CD14-positive monocyte (primary cell): ENCODE measurements around the gene UGT1A3. TPM values are rescaled to one million over a fixed set of nuclear protein-coding genes. Genes with fewer than 3 reads are reported as not detected.

Experiments
- DNase-seq, 3 donors: peaks; one replicate each; pipeline ENCODE4 v3.0.0-alpha.2; 2011 to 2022
- H2AFZ ChIP-seq: 2 replicates; pipeline ENCODE4 v1.6.0; 2012; ENCODE audit warnings: mild to moderate bottlenecking, low read depth, low read length, inconsistent platforms; ENCODE audit not compliant: insufficient read depth, poor library complexity, severe bottlenecking
- H3K27ac ChIP-seq, 2 donors: 1 replicate in 1 of 2; 2 replicates in 1 of 2; pipeline ENCODE4 v1.5.1; 2012 to 2013; ENCODE audit warnings: low read length in 2 of 2, control low read depth in 1 of 2, inconsistent platforms in 1 of 2, low read depth in 1 of 2, mild to moderate bottlenecking in 1 of 2
- H3K27me3 ChIP-seq, 2 donors: one replicate each; pipeline versions ENCODE4 v1.6.0 to v1.6.1; 2011 to 2013; ENCODE audit warnings: low read length in 2 of 2; ENCODE audit not compliant: control insufficient read depth in 2 of 2, insufficient read depth in 2 of 2
- H3K36me3 ChIP-seq, 2 donors: replicated peaks in 1 of 2; 1 replicate in 1 of 2; 2 replicates in 1 of 2; pipeline versions ENCODE4 v1.5.1 to v1.6.1; 2012 to 2013; ENCODE audit warnings: low read length in 2 of 2, control low read depth in 1 of 2, inconsistent platforms in 1 of 2, mild to moderate bottlenecking in 1 of 2; ENCODE audit not compliant: insufficient read depth in 2 of 2, control insufficient read depth in 1 of 2
- H3K4me1 ChIP-seq, 2 donors: 1 replicate in 1 of 2; 2 replicates in 1 of 2; pipeline versions ENCODE4 v1.5.1 to v1.6.1; 2012 to 2013; ENCODE audit warnings: low read length in 2 of 2, control low read depth in 1 of 2, inconsistent platforms in 1 of 2, mild to moderate bottlenecking in 1 of 2, moderate library complexity in 1 of 2; ENCODE audit not compliant: insufficient read depth in 2 of 2, control insufficient read depth in 1 of 2
- H3K4me2 ChIP-seq: replicated peaks from 2 replicates; pipeline ENCODE3; 2012; ENCODE audit warnings: low read length, moderate library complexity, mild to moderate bottlenecking; ENCODE audit not compliant: poor library complexity, severe bottlenecking; ENCODE audit errors: extremely low read depth
- H3K4me3 ChIP-seq, 3 experiments: fragments of 200-600 bp in 1 of 3; sonication (generic) in 1 of 3; replicated peaks in 1 of 3; 1 replicate in 2 of 3; 2 replicates in 1 of 3; pipeline ENCODE4 v1.5.1; 2011 to 2013; ENCODE audit warnings: low read length in 3 of 3, mild to moderate bottlenecking in 3 of 3, control low read depth in 2 of 3, low read depth in 2 of 3, inconsistent platforms in 1 of 3, moderate library complexity in 1 of 3
- H3K79me2 ChIP-seq: 2 replicates; pipeline ENCODE4 v1.6.0; 2012; ENCODE audit warnings: mild to moderate bottlenecking, control low read depth, inconsistent platforms, low read length, moderate library complexity; ENCODE audit not compliant: insufficient read depth
- H3K9ac ChIP-seq: 2 replicates; pipeline ENCODE4 v1.6.0; 2017; ENCODE audit warnings: low read length, mild to moderate bottlenecking; ENCODE audit not compliant: insufficient read depth, poor library complexity, severe bottlenecking
- H3K9me3 ChIP-seq, 2 donors: replicated peaks in 1 of 2; 1 replicate in 1 of 2; 2 replicates in 1 of 2; pipeline versions ENCODE4 v1.5.1 to v1.6.1; 2012 to 2013; ENCODE audit warnings: low read length in 2 of 2, control low read depth in 1 of 2; ENCODE audit not compliant: control insufficient read depth in 1 of 2, insufficient read depth in 1 of 2
- H4K20me1 ChIP-seq: 2 replicates; pipeline ENCODE4 v1.6.0; 2012; ENCODE audit warnings: mild to moderate bottlenecking, low read length, control low read depth, moderate library complexity; ENCODE audit not compliant: insufficient read depth
- H3K27ac Mint-ChIP-seq, 7 donors: one replicate each; pipeline ENCODE4 v1.8.0; 2020; ENCODE audit warnings: mild to moderate bottlenecking in 7 of 7, mixed read lengths in 7 of 7, moderate library complexity in 6 of 7, inconsistent platforms in 2 of 7
- H3K27me3 Mint-ChIP-seq, 3 donors: one replicate each; pipeline ENCODE4 v1.8.0; 2021 to 2022; ENCODE audit warnings: low read depth in 3 of 3, mild to moderate bottlenecking in 3 of 3, mixed read lengths in 3 of 3, moderate library complexity in 3 of 3, inconsistent platforms in 1 of 3
- H3K36me3 Mint-ChIP-seq, 2 donors: one replicate each; pipeline ENCODE4 v1.8.0; 2020; ENCODE audit warnings: mixed read lengths in 2 of 2, inconsistent platforms in 1 of 2, mild to moderate bottlenecking in 1 of 2
- H3K4me1 Mint-ChIP-seq: one replicate; pipeline ENCODE4 v1.8.0; 2020; ENCODE audit warnings: mild to moderate bottlenecking, mixed read lengths
- H3K4me3 Mint-ChIP-seq, 2 donors: one replicate each; pipeline ENCODE4 v1.8.0; 2020; ENCODE audit warnings: mild to moderate bottlenecking in 2 of 2, mixed read lengths in 2 of 2, moderate library complexity in 1 of 2
- H3K9me3 Mint-ChIP-seq, 7 donors: one replicate each; pipeline ENCODE4 v1.8.0; 2020 to 2022; ENCODE audit warnings: mixed read lengths in 7 of 7, mild to moderate bottlenecking in 6 of 7, moderate library complexity in 6 of 7, inconsistent platforms in 2 of 7
- WGBS: methylation state at CpG from one replicate; pipeline ENCODE4 v1.1.5; 2013; ENCODE audit warnings: missing lambda C conversion rate; ENCODE audit not compliant: insufficient coverage; 5-methylcytosine and 5-hydroxymethylcytosine counted together
- intact Hi-C, 2 donors: fragments of 100-400 bp; cut with micrococcal nuclease; formaldehyde crosslinking; loops; one replicate each; pipeline versions ENCODE4 v1.15.0 to v1.15.1; 2023
- polyA plus RNA-seq, 3 donors: library from polyadenylated mRNA; depleted of rRNA in 1 of 3; unstranded in 2 of 3; stranded (reverse) in 1 of 3; fragments of 300-500 nt in 2 of 3; fragments of >200 nt in 1 of 3; fragmentation: Illumina TruSeq in 2 of 3; gene quantifications; 1 replicate in 2 of 3; 2 replicates in 1 of 3; pipeline ENCODE4 v1.2.3, GENCODE V29; 2012 to 2021
- TF ChIP-seq, protein P1 (sequence below): fragments of 200-600 bp; IDR thresholded peaks from one replicate; pipeline ENCODE4 v1.8.0; 2022; ENCODE audit warnings: antibody characterized with exemption, mild to moderate bottlenecking

The UGT1A3 gene
- polyA plus RNA-seq, 3 donors, result not detected

DNA sequence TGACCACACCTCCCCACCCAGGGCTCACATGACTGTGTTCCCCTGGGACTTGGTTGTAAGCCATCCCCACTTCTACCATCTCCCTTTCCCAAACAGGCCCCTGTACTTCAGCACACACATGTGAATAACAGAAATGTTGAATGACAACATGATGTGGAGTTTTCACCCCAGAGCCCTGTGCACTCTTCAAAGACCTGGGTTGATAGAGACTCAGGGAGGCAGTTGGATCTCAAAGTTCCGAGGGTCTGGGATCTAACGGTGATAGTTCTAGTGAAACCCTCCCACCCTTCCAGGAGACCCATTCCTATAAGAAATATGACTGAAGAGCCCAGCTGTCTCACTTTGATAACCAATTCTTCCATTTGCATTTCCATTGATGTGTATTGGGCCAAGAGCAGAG lies 49.2 kb downstream of the UGT1A3 start, which contains the start of gene MROH2A:
TSS of gene MROH2A (plus strand) at position 301 of the 400 bp plus-strand sequence. CDS start 1,029 bp downstream, outside the sequence.
- no peaks in the 10 kb centered on the region for H3K4me1 ChIP-seq
- no CpG with 5 or more reads among the region's 2 CpGs for WGBS
- H3K9me3 ChIP-seq, result peaks cover 14 to 22% of the 10 kb centered on the region in 2 donors
- H2AFZ ChIP-seq, result no peak within 1 kb of the TSS
- Mint-ChIP-seq H3K27me3 (peaks cover 0 to 5% (median 4%) of the 10 kb centered on the region in 3 donors), H3K27ac (peak within 1 kb of the TSS in 1 of 7 donors; percentile 51), H3K36me3 (no peaks in the 10 kb centered on the region), H3K4me1 (no peaks in the 10 kb centered on the region), H3K9me3 (peaks cover 14 to 43% (median 19%) of the 10 kb centered on the region in 7 donors), H3K4me3 (no peak within 1 kb of the TSS)
- no peaks in the 10 kb centered on the region for H3K27me3 ChIP-seq
- DNase-seq, result no peak
- no peaks in the 10 kb centered on the region for H4K20me1 ChIP-seq
- no peak within 1 kb of the TSS for H3K4me2 ChIP-seq
- H3K27ac ChIP-seq, result no peak within 1 kb of the TSS
- intact Hi-C loops, result no loop called here
- no peaks in the 10 kb centered on the region for H3K36me3 ChIP-seq
- no peak within 1 kb of the TSS for H3K4me3 ChIP-seq
- no peaks in the 10 kb centered on the region for H3K79me2 ChIP-seq
- TF ChIP-seq, protein P1, sequence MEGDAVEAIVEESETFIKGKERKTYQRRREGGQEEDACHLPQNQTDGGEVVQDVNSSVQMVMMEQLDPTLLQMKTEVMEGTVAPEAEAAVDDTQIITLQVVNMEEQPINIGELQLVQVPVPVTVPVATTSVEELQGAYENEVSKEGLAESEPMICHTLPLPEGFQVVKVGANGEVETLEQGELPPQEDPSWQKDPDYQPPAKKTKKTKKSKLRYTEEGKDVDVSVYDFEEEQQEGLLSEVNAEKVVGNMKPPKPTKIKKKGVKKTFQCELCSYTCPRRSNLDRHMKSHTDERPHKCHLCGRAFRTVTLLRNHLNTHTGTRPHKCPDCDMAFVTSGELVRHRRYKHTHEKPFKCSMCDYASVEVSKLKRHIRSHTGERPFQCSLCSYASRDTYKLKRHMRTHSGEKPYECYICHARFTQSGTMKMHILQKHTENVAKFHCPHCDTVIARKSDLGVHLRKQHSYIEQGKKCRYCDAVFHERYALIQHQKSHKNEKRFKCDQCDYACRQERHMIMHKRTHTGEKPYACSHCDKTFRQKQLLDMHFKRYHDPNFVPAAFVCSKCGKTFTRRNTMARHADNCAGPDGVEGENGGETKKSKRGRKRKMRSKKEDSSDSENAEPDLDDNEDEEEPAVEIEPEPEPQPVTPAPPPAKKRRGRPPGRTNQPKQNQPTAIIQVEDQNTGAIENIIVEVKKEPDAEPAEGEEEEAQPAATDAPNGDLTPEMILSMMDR, result no peak
- no peak within 1 kb of the TSS for H3K9ac ChIP-seq

DNA sequence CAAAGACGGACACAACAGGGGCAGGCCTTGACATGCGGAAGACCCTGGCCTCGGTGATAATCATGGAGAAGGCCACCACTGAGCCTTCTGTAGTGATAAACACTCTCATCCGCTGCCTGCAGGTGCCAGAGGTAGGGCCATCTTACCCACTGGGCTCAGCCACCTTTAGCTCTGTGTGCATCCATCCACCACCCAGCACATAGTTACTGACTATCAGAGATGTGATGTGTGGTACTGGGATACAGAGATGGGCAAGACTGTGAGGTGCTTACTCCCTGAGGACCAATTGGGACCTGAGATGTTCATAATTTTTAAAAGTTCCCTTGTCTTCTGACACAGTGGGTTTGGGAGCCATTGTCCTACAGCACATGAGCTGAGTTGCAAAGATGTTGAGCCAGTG lies 50.9 kb downstream of the UGT1A3 start:
- no peak overlapping the region for H2AFZ ChIP-seq
- H3K4me1 ChIP-seq, result no peaks in the 10 kb centered on the region
- H3K4me1 Mint-ChIP-seq, result no peaks in the 10 kb centered on the region
- H3K4me3 Mint-ChIP-seq, result no peak overlapping the region
- no peaks in the 10 kb centered on the region for H4K20me1 ChIP-seq
- no peak overlapping the region for H3K9ac ChIP-seq
- H3K4me3 ChIP-seq, result no peak overlapping the region
- TF ChIP-seq, protein P1, result no peak
- H3K27ac ChIP-seq, result no peak overlapping the region
- no peak overlapping the region for H3K4me2 ChIP-seq
- intact Hi-C loops, result no loop called here
- no peak for DNase-seq
- H3K79me2 ChIP-seq, result no peaks in the 10 kb centered on the region
- WGBS, result 97% methylated on average over 3 of the region's 4 CpGs
- peaks cover 14 to 41% (median 19%) of the 10 kb centered on the region in 7 donors for H3K9me3 Mint-ChIP-seq
- no peaks in the 10 kb centered on the region for H3K36me3 Mint-ChIP-seq
- H3K36me3 ChIP-seq, result no peaks in the 10 kb centered on the region
- H3K27me3 Mint-ChIP-seq, result peaks cover 0 to 5% (median 4%) of the 10 kb centered on the region in 3 donors
- no peak overlapping the region for H3K27ac Mint-ChIP-seq
- H3K9me3 ChIP-seq, result peaks cover 14 to 22% of the 10 kb centered on the region in 2 donors
- no peaks in the 10 kb centered on the region for H3K27me3 ChIP-seq
